GM19351 (cell line): ENCODE results near the gene METTL8.
"Not testable (repeated sequence)": the region's sequence is repeated elsewhere in the genome, so short reads cannot be mapped to it uniquely, and the experiment has no call there.

ENCODE experiments used
- ATAC-seq: cut with Tn5 transposase; IDR thresholded peaks from one replicate; pipeline ENCODE4 v1.9.1; 2021; ENCODE audit warnings: mild to moderate bottlenecking, moderate library complexity; ENCODE audit not compliant: unreplicated experiment

Gene METTL8

GRCh38 chr2:171316755-171317337 is 116.9 kb downstream of the METTL8 start:
- ATAC-seq, result no peak

- no peak for ATAC-seq
Measured at GRCh38 chr2:171316220-171316619, 117.6 kb downstream of the METTL8 start.

- ATAC-seq, result no peak
Measured at GRCh38 chr2:171315781-171316180, 118.0 kb downstream of the METTL8 start.

GRCh38 chr2:171312182-171312581 is 121.6 kb downstream of the METTL8 start:
- ATAC-seq, result not testable (repeated sequence)

GRCh38 chr2:171311589-171311988 is 122.2 kb downstream of the METTL8 start:
- ATAC-seq, result not testable (repeated sequence)

- no peak for ATAC-seq
Measured at GRCh38 chr2:171310889-171311288, 122.9 kb downstream of the METTL8 start.

GRCh38 chr2:171309455-171310286 is 124.1 kb downstream of the METTL8 start:
- no peak for ATAC-seq

GRCh38 chr2:171308280-171309054 is 125.3 kb downstream of the METTL8 start:
- ATAC-seq, result no peak

GRCh38 chr2:171307560-171307959 is 126.2 kb downstream of the METTL8 start:
- ATAC-seq, result peak; percentile 97

GRCh38 chr2:171297956-171298355 is 135.8 kb downstream of the METTL8 start:
- ATAC-seq, result no peak

GRCh38 chr2:171294608-171295007 is 139.2 kb downstream of the METTL8 start:
- no peak for ATAC-seq

- ATAC-seq, result no peak
Measured at GRCh38 chr2:171293661-171294060, 140.1 kb downstream of the METTL8 start.

GRCh38 chr2:171289991-171290390 is 143.8 kb downstream of the METTL8 start:
- no peak for ATAC-seq

GRCh38 chr2:171289316-171289715 is 144.5 kb downstream of the METTL8 start:
- no peak for ATAC-seq

- no peak for ATAC-seq
Measured at GRCh38 chr2:171287611-171288010, 146.2 kb downstream of the METTL8 start.

GRCh38 chr2:171287036-171287571 is 146.7 kb downstream of the METTL8 start:
- ATAC-seq, result no peak

- no peak for ATAC-seq
Measured at GRCh38 chr2:171281110-171281509, 152.7 kb downstream of the METTL8 start.

GRCh38 chr2:171279983-171280790 is 153.6 kb downstream of the METTL8 start:
- no peak for ATAC-seq

GRCh38 chr2:171274757-171275156 is 159.0 kb downstream of the METTL8 start:
- ATAC-seq, result no peak

GRCh38 chr2:171271971-171272436 is 161.8 kb downstream of the METTL8 start:
- ATAC-seq, result no peak
